Memory B cell (primary cell): ENCODE data around the gene TXNL4A.

Source experiments
- ATAC-seq: fragments of 150-1000 bp; cut with Tn5 transposase; 2 replicates; pipeline ENCODE4 v1.10.0; 2021; ENCODE audit warnings: low read depth, mild to moderate bottlenecking, moderate library complexity
- DNase-seq, 2 donors: peaks; one replicate each; pipeline ENCODE4 v3.0.0; 2022; ENCODE audit warnings: low spot score in 2 of 2
- H3K27ac Mint-ChIP-seq: one replicate; pipeline ENCODE4 v1.8.0; 2022; ENCODE audit warnings: mild to moderate bottlenecking, moderate library complexity, mixed read lengths
- H3K27me3 Mint-ChIP-seq: one replicate; pipeline ENCODE4 v1.8.0; 2022; ENCODE audit warnings: mixed read lengths
- H3K36me3 Mint-ChIP-seq: one replicate; pipeline ENCODE4 v1.8.0; 2022; ENCODE audit warnings: mild to moderate bottlenecking, mixed read lengths
- H3K4me1 Mint-ChIP-seq: one replicate; pipeline ENCODE4 v1.8.0; 2022; ENCODE audit warnings: mixed read lengths
- H3K4me3 Mint-ChIP-seq: one replicate; pipeline ENCODE4 v1.8.0; 2022; ENCODE audit warnings: mild to moderate bottlenecking, moderate library complexity, mixed read lengths
- H3K9me3 Mint-ChIP-seq: one replicate; pipeline ENCODE4 v1.8.0; 2022; ENCODE audit warnings: mixed read lengths

The TXNL4A gene

DNA sequence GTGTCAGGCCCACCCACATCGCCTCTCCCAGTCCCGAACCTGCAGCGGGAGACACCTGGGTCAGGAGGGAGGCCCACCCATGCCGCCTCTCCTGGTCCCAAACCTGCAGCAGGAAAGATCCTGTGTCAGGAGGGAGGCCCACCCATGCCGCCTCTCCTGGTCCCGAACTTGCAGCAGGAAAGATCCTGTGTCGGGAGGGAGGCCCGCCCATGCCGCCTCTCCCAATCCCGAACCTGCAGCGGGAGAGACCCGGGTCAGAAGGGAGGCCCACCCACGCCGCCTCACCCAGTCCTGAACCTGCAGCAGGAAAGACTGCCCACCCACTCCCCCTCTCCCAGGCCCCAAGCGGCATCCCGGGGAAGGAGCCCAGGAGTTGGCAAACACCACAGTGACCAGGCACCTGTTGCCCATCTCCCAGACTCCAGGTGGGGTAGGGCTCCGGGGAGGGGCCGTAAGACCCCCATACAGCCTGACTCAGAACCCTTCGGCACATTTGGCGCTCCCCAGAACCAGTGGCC lies 44.7 kb downstream of the TXNL4A start:
- no peak for DNase-seq
- Mint-ChIP-seq H3K27me3 (no peaks in the 10 kb centered on the region), H3K9me3 (no peaks in the 10 kb centered on the region), H3K4me3 (no peak overlapping the region), H3K36me3 (peaks cover 21% of the 10 kb centered on the region), H3K27ac (no peak overlapping the region), H3K4me1 (peaks cover 33% of the 10 kb centered on the region)
- no peak for ATAC-seq

DNA sequence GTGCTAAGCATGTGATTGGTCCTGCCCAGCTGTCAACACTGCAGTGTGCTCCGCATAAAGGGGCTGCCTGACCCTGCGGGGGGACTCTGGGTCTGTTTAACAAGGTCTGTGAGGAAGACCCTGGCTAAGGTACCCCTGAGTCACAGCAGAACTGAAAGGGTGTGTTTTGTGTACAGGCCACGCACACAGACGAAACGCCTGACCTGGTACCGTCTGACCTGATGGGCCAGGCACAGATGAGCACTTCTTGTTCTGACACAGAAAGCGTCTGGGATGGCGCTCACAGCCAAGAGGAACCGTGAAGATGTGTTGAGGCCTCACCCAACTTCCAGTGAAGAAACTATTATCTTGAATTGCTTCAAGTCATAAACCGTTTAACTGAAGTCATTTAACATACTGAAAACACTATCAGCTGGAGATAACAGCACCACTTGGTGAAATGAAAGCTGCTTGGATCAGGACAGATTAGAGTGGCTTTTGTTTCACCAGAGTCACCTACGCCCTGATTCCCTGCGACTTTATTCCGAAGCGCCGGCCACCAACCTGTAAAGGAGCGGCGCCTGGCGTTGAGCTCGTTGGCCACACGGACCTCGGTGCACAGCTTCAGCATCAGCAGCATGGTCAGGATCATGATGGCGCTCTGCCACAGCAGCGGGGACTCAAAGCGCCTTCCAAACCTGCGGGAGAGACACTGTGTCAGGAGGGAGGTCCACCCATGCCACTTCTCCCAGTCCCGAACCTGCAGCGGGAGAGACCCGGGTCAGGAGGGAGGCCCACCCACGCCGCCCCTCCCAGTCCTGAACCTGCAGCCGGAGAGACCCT lies 45.4 kb downstream of the TXNL4A start:
- H3K27ac Mint-ChIP-seq, result peak overlapping the region; percentile 53
- H3K4me3 Mint-ChIP-seq, result no peak overlapping the region
- no peak for ATAC-seq
- H3K4me1 Mint-ChIP-seq, result peaks cover 31% of the 10 kb centered on the region
- peaks cover 27% of the 10 kb centered on the region for H3K36me3 Mint-ChIP-seq
- no peaks in the 10 kb centered on the region for H3K27me3 Mint-ChIP-seq
- no peaks in the 10 kb centered on the region for H3K9me3 Mint-ChIP-seq
- no peak for DNase-seq

DNA sequence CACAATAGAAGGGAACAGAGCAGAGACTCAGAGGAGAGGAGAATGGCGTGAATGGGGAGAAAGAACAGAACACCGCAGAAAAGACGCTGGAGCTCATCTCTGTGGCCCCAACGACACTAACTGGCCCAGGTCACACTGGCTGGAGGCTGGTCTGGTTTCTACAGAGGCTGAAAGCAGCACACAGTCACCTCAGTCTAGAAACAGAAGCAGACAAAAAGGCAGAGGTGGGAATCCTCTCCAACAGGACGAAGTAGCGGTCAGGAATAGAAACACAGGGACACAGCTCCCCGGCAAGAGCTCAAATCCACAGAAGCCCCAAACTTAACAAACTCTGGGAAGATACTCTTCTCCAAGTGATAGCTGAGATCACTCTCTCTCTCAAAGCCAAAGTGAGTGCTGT lies 46.2 kb downstream of the TXNL4A start:
- no peak overlapping the region for H3K4me3 Mint-ChIP-seq
- no peaks in the 10 kb centered on the region for H3K27me3 Mint-ChIP-seq
- peaks cover 3% of the 10 kb centered on the region for H3K9me3 Mint-ChIP-seq
- H3K36me3 Mint-ChIP-seq, result peaks cover 35% of the 10 kb centered on the region
- H3K4me1 Mint-ChIP-seq, result peaks cover 31% of the 10 kb centered on the region
- DNase-seq, result no peak
- H3K27ac Mint-ChIP-seq, result peak overlapping the region; percentile 53
- no peak for ATAC-seq

DNA sequence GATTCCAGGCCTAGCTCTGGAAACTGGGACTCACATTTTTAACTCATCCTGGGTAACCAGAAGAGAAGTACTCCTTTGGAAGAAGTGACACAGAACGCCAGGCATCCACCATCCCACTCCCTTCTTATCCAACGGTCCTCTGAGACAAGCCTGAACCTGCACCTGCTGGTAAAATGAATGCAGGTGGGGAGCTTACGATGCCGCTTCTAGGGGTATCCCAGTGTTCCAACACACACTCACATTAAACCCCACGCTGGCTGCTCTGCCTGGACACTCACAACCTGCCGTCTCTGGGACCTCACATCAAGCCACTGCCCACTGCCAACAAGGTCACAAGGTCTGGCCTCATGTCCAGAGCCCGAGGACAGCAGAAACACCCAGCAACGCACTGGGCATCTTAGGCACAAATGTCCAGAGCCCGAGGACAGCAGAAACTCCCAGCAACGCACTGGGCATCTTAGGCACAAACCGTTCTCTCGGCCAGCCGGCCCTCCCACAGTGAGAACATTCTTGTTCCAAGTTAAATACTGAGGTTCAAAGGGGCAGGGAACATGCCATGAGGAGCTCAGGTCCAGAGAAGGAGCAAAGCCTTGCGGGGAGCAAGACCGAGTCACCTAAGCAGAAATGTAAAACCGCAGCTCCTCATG lies 46.8 kb downstream of the TXNL4A start:
- peaks cover 41% of the 10 kb centered on the region for H3K36me3 Mint-ChIP-seq
- peaks cover 28% of the 10 kb centered on the region for H3K4me1 Mint-ChIP-seq
- H3K27me3 Mint-ChIP-seq, result no peaks in the 10 kb centered on the region
- peak overlapping the region; percentile 53 for H3K27ac Mint-ChIP-seq
- H3K4me3 Mint-ChIP-seq, result no peak overlapping the region
- DNase-seq (no peak), ATAC-seq (no peak)
- H3K9me3 Mint-ChIP-seq, result peaks cover 3% of the 10 kb centered on the region

DNA sequence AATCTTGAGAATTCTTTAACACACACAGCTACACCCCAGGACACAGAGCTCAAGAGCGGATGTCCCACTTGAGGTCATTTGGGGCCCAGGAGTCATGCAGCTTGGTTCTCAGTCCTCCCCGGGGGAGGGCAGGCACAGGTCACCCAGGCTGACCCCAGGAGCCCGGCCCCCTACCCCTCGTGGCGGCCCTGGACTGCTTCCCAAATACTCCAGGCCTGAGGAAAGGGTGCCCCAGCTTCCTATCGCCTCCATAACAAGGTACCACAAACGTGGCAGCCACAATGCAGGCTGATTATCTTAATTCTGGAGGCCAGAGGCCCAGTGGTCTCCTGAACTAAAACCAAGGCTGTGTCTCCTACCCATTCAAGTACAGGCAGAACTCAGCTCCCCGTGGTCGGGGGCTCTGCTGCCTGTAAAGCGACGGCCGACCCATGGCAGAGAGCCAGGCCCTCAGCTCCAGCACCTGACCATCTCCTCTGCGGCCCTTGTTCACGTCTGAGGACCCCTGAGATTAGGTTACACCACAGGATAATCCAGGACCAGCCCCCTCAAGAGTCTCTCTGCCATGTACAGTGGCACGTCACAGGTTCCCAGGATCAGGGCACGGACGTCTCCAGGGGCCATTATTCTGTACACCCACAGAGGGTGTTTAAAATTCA lies 47.4 kb downstream of the TXNL4A start:
- H3K4me1 Mint-ChIP-seq, result peaks cover 22% of the 10 kb centered on the region
- DNase-seq (no peak), ATAC-seq (no peak)
- H3K27ac Mint-ChIP-seq, result no peak overlapping the region
- H3K4me3 Mint-ChIP-seq, result no peak overlapping the region
- peaks cover 4% of the 10 kb centered on the region for H3K9me3 Mint-ChIP-seq
- peaks cover 45% of the 10 kb centered on the region for H3K36me3 Mint-ChIP-seq
- no peaks in the 10 kb centered on the region for H3K27me3 Mint-ChIP-seq

DNA sequence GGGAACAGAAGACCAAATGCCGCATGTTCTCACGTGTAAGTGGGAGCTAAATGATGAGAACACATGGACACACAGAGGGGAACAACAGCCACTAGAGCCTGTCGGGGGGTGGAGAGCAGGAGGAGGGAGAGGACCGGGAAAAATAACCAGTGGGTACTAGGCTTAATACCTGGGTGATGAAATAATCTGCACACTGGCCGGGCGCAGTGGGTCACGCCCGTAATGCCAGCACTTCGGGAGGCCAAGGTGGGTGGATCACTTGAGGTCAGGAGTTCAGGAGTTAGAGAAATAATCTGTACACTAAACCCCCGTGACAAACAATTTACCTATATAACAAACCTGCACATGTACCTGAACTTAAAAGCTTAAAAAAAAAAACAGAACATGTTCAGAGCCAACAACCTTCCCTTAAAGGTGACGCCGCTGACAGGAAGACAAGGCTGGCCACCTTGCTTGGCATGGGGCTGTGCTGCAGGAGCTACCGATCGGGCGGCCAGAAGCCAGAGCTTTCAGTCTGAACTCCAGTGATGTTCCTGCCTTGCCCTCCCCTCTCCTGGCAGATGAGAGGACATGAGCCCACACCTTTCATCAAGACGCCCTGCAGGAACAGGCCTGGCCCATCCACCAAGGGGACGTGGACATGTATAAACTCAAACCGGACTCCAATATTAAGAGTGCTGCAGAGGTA lies 48.1 kb downstream of the TXNL4A start:
- H3K4me3 Mint-ChIP-seq, result no peak overlapping the region
- peaks cover 21% of the 10 kb centered on the region for H3K4me1 Mint-ChIP-seq
- no peak for DNase-seq
- no peaks in the 10 kb centered on the region for H3K27me3 Mint-ChIP-seq
- H3K36me3 Mint-ChIP-seq, result peaks cover 50% of the 10 kb centered on the region
- H3K9me3 Mint-ChIP-seq, result peaks cover 7% of the 10 kb centered on the region
- no peak overlapping the region for H3K27ac Mint-ChIP-seq
- no peak for ATAC-seq

DNA sequence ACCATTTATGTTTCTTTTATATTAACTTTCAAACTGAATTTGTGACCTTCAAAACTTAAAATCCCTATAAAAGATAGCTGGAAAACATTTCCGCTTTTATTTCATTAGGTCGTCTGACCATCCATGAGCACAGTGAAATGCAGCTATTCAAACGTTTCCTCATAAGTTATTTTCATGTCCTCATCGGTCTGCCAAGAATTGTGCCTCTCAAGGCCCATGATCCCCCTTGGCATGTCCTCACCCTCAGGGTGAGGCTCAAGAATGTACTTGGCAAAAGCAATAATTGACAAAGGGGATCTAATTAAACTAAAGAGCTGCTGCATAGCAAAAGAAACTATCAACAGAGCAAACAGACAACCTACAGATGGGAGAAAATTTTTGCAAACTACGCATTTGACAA lies 49.3 kb downstream of the TXNL4A start:
- Mint-ChIP-seq H3K27ac (no peak overlapping the region), H3K27me3 (no peaks in the 10 kb centered on the region), H3K36me3 (peaks cover 60% of the 10 kb centered on the region), H3K4me1 (peaks cover 10% of the 10 kb centered on the region), H3K9me3 (peaks cover 7% of the 10 kb centered on the region), H3K4me3 (no peak overlapping the region)
- ATAC-seq (no peak), DNase-seq (no peak)

DNA sequence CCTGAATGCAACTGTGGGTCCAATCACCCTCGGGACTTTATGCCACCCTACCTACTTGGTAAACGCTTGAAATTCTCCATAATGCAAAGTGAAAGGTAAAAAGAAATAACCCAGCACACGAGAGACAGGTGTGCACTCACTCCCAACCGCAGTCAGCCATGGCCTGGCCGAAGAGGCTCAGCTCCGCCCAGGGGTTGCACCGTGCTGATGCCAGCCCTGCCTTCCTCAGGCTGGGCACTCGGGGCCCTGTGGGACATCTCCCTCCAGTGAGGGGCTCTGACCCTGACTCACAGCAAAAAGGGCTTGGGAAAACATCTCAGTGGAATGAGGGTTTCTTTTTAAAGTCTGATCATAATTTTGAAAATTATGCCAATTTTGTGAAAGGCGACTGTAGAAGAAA lies 50.2 kb downstream of the TXNL4A start:
- H3K9me3 Mint-ChIP-seq, result peaks cover 12% of the 10 kb centered on the region
- no peaks in the 10 kb centered on the region for H3K27me3 Mint-ChIP-seq
- DNase-seq (no peak), ATAC-seq (no peak)
- H3K36me3 Mint-ChIP-seq, result peaks cover 68% of the 10 kb centered on the region
- H3K4me1 Mint-ChIP-seq, result peaks cover 9% of the 10 kb centered on the region
- no peak overlapping the region for H3K4me3 Mint-ChIP-seq
- H3K27ac Mint-ChIP-seq, result no peak overlapping the region

DNA sequence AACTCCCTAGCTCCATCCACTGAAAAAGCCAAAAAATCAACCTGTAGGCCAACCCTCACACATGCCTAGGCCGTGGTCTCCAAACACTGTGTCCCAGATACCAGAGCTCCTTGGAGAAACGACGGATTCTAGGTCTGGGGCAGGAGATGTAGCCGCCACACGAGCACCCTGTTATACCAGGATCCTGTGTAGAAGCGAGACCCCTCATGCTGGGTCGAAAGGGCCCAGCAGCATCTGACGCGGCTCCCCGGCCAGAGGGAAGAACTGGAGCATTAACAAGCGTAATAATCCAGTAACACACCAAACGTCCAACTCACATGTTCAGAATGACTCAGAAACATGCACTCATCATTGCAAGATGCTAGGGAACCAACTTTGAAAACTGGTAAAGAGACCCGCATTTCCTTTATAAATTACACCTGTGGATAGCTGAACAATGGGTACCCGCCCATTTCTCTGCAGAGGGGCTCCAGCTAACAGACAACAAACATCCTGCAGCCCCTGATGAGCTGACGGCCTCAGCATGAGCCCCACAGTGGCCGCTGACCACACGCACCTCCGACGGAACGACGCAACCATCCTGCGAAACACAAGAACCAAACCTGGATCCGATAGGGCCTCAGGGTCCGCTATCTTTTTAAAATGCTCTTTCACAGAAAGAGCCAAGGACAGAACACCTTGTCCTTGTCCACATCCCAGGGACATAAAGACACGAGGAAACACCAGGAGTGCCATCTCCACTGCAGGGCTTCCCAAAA lies 51.1 kb downstream of the TXNL4A start:
- H3K36me3 Mint-ChIP-seq, result peaks cover 73% of the 10 kb centered on the region
- no peak overlapping the region for H3K27ac Mint-ChIP-seq
- no peak for ATAC-seq
- no peak for DNase-seq
- H3K4me1 Mint-ChIP-seq, result peaks cover 7% of the 10 kb centered on the region
- peaks cover 19% of the 10 kb centered on the region for H3K9me3 Mint-ChIP-seq
- no peaks in the 10 kb centered on the region for H3K27me3 Mint-ChIP-seq
- no peak overlapping the region for H3K4me3 Mint-ChIP-seq

DNA sequence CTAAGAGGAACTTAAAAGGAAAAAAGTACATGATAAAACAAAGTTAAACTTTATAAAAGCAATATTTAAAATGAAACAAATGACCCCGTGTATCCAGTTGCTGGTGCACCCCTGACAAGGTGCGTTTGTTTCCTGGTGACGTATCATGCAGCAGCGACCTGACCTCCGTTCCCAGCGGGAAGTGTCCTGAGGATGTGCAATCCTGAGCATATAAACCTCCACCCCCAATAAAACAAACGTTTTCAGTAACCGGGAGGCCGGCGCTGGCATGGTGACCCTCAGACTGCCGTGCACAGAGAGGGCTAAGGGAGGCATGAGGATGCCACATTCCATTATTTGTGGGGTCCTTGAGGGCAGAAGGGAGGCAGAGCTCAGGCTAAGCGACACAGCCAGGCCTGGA lies 51.7 kb downstream of the TXNL4A start:
- H3K4me3 Mint-ChIP-seq, result no peak overlapping the region
- H3K27me3 Mint-ChIP-seq, result no peaks in the 10 kb centered on the region
- no peak overlapping the region for H3K27ac Mint-ChIP-seq
- H3K4me1 Mint-ChIP-seq, result peaks cover 7% of the 10 kb centered on the region
- DNase-seq (no peak), ATAC-seq (no peak)
- H3K9me3 Mint-ChIP-seq, result peaks cover 21% of the 10 kb centered on the region
- peaks cover 72% of the 10 kb centered on the region for H3K36me3 Mint-ChIP-seq

DNA sequence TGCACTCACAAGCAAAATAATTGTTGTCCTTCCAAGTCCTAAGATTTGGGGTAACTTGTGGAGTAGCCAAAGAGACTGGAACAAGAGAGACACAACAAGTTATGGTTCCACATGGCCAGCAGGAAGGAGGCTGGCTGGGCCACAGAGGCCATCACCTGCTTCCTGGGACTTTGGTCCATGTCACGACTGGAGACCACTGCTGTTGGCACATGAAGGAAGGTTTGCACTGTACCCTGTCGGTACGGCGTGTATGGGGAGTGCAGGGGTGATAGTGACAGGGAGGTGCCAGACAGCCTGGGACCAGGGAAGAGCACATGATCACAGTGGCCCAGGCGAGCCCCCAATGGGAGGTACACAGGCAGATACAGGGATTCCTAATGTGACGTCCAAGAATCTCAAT lies 52.4 kb downstream of the TXNL4A start:
- Mint-ChIP-seq H3K27ac (no peak overlapping the region), H3K9me3 (peaks cover 26% of the 10 kb centered on the region), H3K27me3 (no peaks in the 10 kb centered on the region), H3K36me3 (peaks cover 78% of the 10 kb centered on the region), H3K4me1 (peaks cover 10% of the 10 kb centered on the region), H3K4me3 (no peak overlapping the region)
- ATAC-seq (no peak), DNase-seq (no peak)

DNA sequence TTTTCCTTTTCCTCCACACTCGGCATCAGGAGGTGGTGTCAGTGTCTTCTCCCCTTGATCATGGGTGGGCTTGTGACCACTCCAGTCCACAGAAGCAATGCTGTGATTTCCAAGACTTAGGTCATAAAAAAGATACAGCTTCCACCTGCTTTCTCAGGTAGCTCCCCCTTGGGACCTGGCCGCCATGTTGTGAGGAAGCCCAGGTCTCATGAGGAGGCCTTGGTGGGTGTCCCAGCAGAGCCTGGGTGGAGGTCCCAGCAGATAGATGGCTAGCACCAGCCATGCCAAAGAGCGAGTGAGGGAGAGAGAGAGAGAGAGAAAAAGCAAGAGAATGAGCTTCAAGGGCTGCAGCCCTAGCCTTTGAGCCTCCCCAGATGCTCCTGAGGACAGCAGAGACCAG lies 52.9 kb downstream of the TXNL4A start:
- no peaks in the 10 kb centered on the region for H3K27me3 Mint-ChIP-seq
- peaks cover 78% of the 10 kb centered on the region for H3K36me3 Mint-ChIP-seq
- H3K9me3 Mint-ChIP-seq, result peaks cover 26% of the 10 kb centered on the region
- ATAC-seq, result no peak
- no peak overlapping the region for H3K4me3 Mint-ChIP-seq
- DNase-seq, result no peak
- peaks cover 10% of the 10 kb centered on the region for H3K4me1 Mint-ChIP-seq
- no peak overlapping the region for H3K27ac Mint-ChIP-seq

DNA sequence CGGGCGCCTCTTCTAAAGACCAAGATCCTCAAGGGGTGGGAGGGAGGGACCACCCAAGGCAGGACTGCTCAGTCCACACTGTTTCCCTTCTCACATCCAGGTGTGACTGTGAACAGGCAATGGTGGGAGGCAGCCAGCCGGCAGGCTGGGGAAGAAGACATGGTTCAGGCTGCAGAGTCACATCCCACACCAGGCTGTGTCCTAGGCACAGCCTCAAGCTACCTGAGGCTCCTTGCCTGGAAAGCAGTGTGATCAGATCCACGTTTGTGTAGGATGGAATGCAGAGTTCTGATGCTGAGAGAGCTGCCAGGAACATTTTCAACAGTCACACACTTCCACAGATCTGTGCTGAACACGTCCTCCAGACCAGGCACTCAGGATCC lies 53.3 kb downstream of the TXNL4A start:
- Mint-ChIP-seq H3K4me3 (no peak overlapping the region), H3K36me3 (peaks cover 79% of the 10 kb centered on the region), H3K27ac (no peak overlapping the region), H3K27me3 (no peaks in the 10 kb centered on the region), H3K9me3 (peaks cover 26% of the 10 kb centered on the region), H3K4me1 (peaks cover 10% of the 10 kb centered on the region)
- ATAC-seq (no peak), DNase-seq (no peak)
